DMS153 treated with DMSO at 0.1 percent for 48 hours (cell line): ENCODE measurements around the gene UBE2K.
A peak's percentile ranks its signal among the peaks of the same experiment; 100 is the strongest.
"Not testable (repeated sequence)": the region's sequence is repeated elsewhere in the genome, so short reads cannot be mapped to it uniquely, and the experiment has no call there.

Experiments used
- DNase-seq: peaks from one replicate; lab custom pipeline; 2025; ENCODE audit not compliant: unreplicated experiment; lab: John Stamatoyannopoulos, UW

Gene UBE2K

GRCh38 chr4:39687014-39687413 is 10.9 kb upstream of the UBE2K start:
- DNase-seq = no peak

GRCh38 chr4:39689970-39690369 is 8.0 kb upstream of the UBE2K start:
- DNase-seq = no peak

- peak; percentile 0 for DNase-seq
Observed at GRCh38 chr4:39698424-39699009, 581 bp downstream of the UBE2K start.

DNA sequence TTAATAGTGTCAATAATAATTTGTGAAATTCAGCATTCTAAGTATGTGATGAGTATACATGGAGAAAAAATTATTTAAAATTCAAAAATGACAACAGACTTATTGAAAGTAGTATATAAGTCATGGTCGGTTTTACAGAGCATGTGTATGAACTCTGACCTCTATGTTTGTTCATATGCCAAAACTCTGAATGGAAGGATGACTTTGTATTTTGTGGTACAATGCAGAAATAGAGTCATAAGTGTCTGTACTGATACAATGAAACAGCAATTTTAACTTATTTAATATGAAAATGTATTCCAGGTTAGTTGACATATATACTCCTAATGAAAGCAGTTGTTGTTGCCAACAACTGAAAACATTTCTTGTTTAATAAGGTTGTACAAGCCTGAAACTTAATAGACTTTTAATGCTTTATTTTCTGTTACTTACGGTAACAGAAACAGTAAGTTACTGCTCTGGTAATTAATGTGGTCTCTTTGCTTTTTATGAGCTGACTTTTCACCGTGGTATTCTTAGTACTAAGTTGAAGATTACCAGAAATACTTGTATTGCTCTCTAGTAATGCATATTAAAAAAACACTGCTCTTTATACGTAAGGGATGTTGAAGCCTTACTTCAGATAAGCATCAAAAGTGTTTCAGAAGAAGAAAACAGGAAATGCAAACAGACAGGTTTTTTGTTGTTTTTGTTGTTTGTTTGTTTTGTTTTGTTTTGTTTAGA is 1.9 kb downstream of the UBE2K start:
- no peak for DNase-seq

GRCh38 chr4:39700554-39700953 is 2.6 kb downstream of the UBE2K start:
- DNase-seq = no peak

DNA sequence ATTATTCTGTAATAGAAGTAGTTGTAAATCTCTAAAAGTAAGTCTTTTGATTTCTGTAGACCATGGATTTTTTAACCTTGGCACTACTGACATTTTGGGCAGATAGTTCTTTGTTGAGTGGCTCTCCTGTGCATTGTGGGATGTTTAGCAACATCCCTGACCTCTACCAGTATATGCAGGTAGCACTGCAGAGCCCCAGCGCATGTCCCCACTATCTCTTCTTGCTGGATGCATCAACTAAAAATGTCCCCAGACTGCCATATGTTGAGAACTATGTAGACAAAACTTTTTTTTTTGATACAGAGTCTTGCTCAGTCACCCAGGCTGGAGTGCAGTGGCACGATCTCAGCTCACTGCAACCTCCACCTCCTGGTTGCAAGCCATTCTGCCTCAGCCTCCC is 4.8 kb downstream of the UBE2K start:
- no peak for DNase-seq

DNA sequence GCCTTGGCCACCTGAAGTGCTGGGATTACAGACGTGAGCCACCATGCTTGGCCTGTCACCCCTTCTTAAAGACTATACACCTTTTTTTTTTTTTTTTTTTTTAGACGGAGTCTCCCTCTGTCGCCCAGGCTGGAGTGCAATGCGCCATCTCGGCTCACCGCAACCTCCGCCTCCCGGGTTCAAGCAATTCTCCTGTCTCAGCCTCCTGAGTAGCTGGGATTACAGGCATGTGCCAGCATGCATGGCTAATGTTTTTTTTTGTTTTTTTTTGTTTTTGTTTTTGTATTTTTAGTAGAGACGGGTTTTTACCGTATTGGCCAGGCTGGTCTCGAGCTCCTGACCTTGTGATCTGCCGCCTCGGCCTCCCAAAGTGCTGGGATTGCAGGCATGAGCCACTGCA is 6.9 kb downstream of the UBE2K start:
- not testable (repeated sequence) for DNase-seq

- no peak for DNase-seq
Observed at GRCh38 chr4:39706334-39706733, 8.4 kb downstream of the UBE2K start.

- DNase-seq = no peak
Observed at GRCh38 chr4:39706741-39707511, 9.0 kb downstream of the UBE2K start.

DNA sequence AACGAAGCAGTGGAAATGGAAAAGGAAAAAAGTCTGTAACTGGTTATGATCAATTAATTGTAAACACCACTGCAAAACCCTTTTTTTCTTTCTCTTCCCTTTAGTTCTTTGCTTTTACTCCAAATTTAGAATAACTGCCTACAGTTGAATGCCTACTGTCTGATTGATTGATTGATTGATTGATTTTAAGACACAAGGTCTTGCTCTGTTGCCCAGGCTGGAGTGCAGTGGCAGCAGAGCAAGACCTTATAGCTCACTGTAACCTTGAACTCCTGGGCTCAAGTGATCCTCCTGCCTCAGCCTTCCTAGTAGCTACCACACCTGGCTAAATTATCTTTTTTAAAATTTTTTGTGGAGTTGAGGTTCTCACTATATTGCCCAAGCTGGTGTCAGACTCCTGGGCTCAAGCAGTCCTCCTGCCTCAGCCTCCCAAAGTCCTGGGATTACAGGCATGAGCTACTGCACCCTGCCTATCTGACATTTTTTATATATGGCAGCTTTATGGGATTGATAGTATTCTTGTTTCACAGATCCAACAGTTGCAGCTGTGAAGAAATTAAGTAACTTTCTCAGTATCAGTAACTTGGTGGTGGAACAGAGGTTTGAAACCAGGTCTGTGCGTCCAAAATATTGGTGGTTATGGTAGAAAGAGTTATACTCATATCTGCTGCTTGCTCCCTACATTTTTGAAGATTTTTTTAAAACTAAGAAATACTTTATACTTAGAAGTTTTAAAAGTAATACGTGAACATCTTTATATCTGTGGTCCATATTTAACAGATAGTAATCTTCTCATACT is 12.4 kb downstream of the UBE2K start:
- no peak for DNase-seq

DNA sequence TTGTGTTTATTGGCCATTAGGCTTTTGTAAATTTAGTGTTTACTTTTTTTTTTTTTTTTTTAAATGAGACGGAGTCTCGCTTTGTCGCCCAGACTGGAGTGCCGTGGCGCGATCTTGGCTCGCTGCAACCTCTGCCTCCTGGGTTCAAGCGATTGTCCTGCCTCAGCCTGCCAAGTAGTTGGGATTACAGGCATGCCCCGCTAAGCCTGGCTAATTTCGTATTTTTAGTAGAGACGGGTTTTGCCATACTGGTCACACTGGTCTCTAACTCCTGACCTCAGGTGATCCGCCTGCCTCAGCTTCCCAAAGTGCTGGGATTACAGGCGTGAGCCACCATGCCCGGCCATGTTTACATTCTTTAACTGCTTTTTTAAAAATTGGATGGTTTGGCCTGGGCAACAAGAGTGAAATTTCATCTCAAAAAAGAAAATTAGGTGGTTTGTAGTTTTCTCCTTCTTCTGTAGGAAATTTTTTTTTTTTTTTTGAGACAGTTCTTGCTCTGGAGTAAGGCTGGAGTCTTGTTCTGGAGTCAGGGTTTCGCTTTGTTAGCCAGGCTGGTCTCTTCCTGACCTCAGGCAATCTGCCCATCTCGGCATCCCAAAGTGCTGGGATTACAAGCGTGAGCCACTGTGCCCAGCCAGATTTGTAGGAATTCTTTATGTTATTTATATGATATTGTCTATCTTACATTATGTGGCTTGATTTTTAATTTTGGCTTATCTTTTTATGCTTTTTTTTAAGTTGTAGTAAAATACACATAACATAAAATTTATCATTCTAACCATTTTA is 15.1 kb downstream of the UBE2K start:
- no peak for DNase-seq

GRCh38 chr4:39713691-39714090 is 15.8 kb downstream of the UBE2K start:
- DNase-seq = no peak

GRCh38 chr4:39714166-39714565 is 16.2 kb downstream of the UBE2K start:
- DNase-seq = no peak

DNA sequence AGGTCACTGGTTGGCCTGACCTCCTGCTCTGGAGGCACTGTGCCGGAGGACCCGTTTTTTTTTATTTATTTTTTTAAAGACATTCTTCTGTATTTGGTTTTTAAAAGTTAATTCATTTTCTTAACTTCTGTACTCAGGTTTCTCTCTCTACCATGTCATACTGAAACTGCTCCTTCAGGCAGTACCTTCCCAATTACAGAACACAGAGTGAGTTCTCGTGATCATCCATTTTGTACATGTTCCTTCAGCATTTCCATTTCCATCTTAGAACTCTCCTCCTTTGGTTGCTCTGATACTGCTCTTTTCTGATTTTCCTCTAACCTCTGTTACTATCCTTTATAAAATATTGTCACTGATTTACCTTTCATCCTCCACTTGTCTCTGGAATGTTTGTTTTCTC is 17.9 kb downstream of the UBE2K start:
- no peak for DNase-seq

- no peak for DNase-seq
Observed at GRCh38 chr4:39716356-39716755, 18.4 kb downstream of the UBE2K start.

DNA sequence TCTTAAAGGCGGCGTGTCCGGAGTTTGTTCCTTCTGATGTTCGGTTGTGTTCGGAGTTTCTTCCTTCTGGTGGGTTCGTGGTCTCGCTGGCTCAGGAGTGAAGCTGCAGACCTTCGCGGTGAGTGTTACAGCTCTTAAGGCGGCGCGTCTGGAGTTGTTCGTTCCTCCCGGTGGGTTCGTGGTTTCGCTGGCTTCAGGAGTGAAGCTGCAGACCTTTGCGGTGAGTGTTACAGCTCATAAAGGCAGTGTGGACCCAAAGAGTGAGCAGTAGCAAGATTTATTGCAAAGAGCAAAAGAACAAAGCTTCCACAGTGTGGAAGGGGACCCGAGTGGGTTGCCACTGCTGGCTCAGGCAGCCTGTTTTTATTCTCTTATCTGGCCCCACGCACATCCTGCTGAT is 19.8 kb downstream of the UBE2K start:
- not testable (repeated sequence) for DNase-seq

- DNase-seq = no peak
Observed at GRCh38 chr4:39718366-39719323, 20.7 kb downstream of the UBE2K start.

DNA sequence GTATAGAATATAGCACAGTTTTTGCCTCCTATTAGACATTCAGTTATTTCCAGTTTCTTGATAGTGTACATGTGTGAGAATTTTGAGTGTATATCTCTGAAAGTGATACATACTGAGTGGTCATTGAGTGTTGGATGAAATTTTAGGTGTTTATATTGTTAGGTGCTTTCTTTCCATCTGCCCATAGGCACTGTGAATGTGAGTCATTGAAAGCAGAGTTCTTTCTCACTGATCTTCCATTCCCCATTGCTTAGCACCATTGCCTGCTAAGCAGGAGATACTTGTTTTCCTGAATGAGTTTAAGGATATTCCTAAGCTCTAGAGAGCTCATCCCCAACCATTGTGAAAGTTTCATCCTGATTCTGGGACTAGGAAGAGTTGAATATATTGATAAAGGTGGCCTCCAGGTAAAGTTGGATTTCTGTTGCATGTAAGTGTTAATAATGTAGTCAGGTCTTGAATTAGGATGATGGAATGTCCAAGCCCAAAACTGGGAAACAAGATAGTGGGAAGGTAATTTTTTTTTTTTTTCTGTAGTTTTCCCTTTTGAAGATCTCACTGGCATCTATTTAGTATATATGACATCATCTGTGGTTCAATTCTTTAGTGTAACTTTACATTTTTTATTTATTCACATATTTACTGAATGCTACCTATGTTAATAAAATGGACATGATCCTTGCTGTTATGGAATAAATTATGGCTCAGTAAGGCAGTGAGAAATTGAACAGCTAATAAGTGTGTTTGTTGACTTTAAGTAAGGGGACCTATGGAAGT is 22.1 kb downstream of the UBE2K start:
- no peak for DNase-seq

- DNase-seq = not testable (repeated sequence)
Observed at GRCh38 chr4:39721273-39721672, 23.3 kb downstream of the UBE2K start.
